Omental fat pad (tissue), 4 donors: ENCODE measurements around the gene MRTFB. TPM values are rescaled to one million over a fixed set of nuclear protein-coding genes. Genes with fewer than 3 reads are reported as not detected.

Experiments
- ATAC-seq: fragments of 150-250 bp; one replicate; pipeline ENCODE4 v1.9.1; 2016; ENCODE audit warnings: mild to moderate bottlenecking, moderate library complexity; ENCODE audit not compliant: low FRiP score
- DNase-seq: peaks from one replicate; pipeline ENCODE4 v3.0.0-alpha.2; 2019; ENCODE audit warnings: low spot score
- CTCF ChIP-seq, 3 donors: fragments of 450-650 bp; IDR thresholded peaks; one replicate each; pipeline ENCODE4 v1.5.1; 2016 to 2017; ENCODE audit warnings: antibody characterized with exemption in 3 of 3, mild to moderate bottlenecking in 3 of 3, moderate library complexity in 2 of 3
- small RNA-seq: library from RNA; depleted of rRNA; stranded (forward); fragments of <200 nt; gene quantifications from one replicate; pipeline ENCODE3, GENCODE V24; 2016
- total RNA-seq, 4 donors: library from RNA; depleted of rRNA; stranded (reverse); fragments of >200 nt; gene quantifications; one replicate each; pipeline ENCODE4 v1.1.0, GENCODE V29; 2016

Gene MRTFB
- total RNA-seq, 4 donors from 2014 or later = 17.5 to 107 (median 55.8) TPM

DNA sequence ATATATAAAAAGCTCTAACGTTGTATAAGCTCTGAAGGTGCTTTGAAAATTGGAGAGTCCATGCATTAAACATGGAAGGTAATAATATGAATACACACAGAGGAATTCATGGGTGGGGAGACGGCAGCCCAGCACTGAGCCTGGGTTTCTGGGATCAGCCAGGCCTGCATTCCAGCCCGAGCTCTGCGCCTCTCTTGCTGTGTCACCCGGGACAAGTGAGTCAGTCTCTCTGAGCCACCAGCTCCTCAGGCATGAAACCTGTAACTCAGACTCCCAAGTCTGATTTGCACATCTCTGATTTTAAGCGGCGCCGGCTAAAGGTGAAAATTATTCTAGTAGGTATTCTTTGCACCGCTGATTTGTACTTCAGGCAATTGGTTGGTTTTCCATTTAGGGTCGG is 238.8 kb downstream of the MRTFB start:
- no peak for ATAC-seq
- DNase-seq = no peak
- TF ChIP-seq CTCF (IDR thresholded peaks at IDR 0.05) = no peak

DNA sequence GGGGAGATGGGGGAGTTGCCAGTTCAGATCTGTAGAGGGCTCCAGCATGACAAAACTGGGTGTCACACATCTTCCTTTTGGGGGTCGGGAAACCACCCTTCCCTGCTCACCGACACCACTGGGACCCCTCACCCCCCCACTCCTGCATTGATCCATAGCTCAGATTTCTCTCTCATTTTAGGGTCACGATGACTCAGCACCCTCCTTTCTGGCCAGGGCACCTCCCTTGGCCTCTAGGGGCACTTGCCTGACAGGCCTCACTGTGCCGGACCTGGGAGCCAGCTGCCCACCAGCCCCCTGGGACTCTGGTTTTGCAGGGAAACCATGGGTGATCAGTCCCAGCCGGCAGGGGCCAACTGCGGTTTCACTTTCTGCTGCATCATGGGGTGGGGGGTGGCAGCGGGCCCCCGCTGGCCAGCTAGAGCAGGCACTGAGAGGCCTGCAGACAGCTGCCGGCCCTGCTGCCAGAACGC is 239.4 kb downstream of the MRTFB start:
- ATAC-seq (peak; percentile 42), DNase-seq (no peak)
- no peak for TF ChIP-seq CTCF (IDR thresholded peaks at IDR 0.05)

GRCh38 chr16:14314116-14314515 is 243.0 kb downstream of the MRTFB start:
- ATAC-seq (no peak), DNase-seq (no peak)
- no peak for TF ChIP-seq CTCF (IDR thresholded peaks at IDR 0.05)

DNA sequence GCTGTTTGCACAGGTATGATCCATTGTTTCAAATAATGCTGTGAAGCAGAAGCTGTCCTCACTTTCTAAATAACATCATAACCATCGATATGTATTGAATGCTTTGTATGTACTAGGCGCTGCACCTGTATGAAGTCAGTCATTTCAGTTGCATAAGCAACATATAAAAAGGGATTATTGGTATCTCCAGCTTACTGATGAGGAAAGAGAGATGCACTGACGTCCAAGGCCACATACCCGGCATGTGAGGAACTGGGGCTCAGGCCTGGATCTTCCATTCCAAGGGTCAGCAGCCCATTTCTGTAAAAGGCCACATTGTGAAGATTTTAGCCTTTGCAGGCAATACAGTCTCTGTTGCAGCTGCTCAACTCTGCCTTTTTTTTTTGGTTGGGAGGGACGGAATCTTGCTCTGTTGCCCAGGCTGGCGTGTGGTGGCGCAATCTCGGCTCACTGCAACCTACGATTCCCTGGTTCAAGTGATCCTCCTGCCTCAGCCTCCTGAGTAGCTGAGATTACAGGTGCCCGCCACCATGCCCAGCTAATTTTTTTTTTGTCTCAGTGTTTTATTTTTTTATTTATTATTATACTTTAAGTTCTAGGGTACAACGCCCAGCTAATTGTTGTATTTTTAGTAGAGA is 244.7 kb downstream of the MRTFB start:
- TF ChIP-seq CTCF (IDR thresholded peaks at IDR 0.05) = no peak
- DNase-seq (no peak), ATAC-seq (no peak)

Small RNA genes within 50 kb of the gene (small RNA-seq; reads per million reads assigned to genes)
- gene MIR193B = 72.6 reads per million, percentile 96 among the genes with 10 or more reads in this experiment
- 0.52 reads per million for gene MIR365A
- not detected for gene RF00019

Other genes with a start within 250 kb of the MRTFB start
- gene ERCC4, start 151.2 kb upstream of the MRTFB start, total RNA-seq = 1 to 10 TPM; 4.8 to 8.7 (median 6.0) TPM